HG02610 (cell line): ENCODE measurements around the gene LRRN3.

Experiments
- ATAC-seq: cut with Tn5 transposase; IDR thresholded peaks from one replicate; pipeline ENCODE4 v1.9.1; 2021; ENCODE audit warnings: mild to moderate bottlenecking, moderate library complexity; ENCODE audit not compliant: unreplicated experiment

LRRN3 gene

DNA sequence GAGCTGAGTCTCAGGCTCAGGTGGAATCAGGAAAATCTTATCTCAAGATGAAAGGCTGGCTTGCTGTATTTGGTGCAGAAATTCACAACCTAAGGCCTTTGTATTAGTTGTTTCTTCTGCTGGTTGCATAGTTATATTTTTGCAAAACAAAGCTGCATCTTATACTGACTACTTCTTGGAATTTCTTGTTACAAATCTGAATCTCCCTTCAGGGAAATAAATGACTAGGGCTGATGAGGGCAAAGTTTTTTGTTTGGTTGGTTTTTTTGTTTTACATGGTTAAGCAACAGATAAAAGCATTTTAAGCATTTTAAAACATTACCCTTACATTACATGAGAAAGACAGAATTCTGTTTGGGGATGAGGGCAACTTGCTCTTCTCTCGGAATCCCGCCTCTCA, 13.9 kb upstream of the LRRN3 start:
- no peak for ATAC-seq

DNA sequence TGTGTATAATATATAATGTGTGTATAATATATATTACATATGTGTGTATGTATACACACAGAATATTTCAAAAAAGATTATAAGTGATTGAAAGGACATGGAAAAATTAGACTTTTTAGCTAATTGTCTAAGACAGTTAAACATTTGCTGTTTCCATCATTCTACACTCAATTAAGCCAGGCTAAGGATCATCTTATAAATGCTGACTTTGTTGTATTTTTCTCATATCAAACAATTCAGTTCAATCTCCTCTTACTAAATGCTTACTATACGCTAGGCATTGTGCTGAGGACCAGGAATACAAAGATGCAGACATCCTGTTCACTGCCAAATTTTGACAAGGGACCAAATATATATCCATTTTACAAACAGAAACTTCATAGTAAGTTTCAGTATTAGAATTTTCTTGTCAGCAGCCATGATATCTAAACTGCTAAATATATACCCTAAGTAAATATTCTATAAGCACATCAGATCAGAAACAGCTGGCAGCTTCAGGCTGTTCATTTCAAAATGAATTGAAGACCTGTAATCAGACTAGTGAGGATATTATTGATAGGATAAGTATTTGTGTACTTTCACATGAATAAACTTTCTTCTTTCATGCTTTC, 10.3 kb upstream of the LRRN3 start:
- no peak for ATAC-seq

DNA sequence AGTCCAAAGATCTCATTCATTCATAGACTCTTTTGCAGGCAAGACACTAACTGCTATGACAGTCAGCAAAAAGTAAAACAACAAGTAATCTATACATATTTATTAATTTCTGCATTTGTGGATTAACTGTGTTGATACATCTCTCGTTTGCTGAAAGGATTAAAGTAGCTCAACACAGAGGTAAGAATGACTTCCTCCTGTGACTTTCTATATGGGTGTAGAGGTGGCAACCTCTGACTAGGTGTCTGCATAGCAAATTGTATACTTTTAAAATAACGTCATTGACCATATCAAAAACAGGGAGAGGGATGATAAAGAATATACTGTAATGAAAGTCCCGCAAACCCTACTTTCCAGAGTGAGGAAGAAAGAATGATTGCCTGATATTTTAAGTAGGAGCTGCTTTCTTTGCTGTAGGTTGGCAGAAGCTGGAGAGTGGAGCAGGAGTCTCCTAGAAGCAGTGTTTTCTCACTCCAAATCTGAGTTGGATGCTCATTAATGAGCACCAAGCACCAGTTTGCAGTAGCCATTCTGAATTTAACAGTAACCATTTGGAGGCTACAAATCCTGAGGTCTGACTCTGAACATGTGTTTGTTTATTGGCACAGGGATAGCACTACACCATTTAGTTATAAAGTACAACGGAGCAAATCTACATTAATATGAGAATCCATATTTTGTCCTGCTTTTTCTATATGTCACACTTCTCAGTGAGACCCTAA, 9.2 kb upstream of the LRRN3 start:
- ATAC-seq = no peak

DNA sequence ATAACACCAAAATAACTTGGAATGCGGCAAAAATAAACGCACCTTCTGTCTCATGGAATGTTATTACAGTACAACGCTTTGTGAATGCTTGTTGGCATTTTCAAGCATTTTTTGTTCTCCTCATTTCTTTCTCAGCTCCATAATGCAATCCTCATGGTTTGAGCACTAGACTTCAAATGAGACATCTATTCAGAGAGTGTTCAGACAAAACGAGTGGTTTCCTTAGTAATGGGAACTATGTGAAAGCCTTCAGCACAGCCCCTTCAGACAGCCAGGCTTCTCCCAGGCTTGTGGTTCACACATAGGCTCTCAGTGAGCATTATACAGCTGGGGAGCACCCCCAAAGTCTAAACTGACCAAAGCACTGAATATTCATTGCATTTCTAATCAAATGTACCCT, 8.6 kb upstream of the LRRN3 start:
- no peak for ATAC-seq

DNA sequence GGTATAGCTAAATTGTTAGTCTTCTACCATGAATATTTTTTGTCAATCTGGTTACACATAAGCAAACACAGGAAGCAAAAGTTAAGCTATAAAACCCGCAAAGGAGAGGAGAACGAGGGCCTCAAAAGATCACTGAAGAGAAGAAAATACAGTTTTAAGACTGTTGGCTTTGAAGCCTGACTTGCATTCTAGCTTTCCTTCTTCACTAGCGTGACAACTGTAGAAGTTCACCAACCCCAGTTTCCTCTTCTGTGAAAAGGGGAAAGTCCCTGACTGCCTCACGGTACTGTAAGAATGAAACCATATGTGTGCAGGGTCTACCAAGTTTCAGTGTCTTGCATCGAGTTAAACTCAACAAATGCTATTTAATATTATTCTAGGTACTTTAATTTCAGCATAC, 7.5 kb upstream of the LRRN3 start:
- peak; percentile 98 for ATAC-seq

DNA sequence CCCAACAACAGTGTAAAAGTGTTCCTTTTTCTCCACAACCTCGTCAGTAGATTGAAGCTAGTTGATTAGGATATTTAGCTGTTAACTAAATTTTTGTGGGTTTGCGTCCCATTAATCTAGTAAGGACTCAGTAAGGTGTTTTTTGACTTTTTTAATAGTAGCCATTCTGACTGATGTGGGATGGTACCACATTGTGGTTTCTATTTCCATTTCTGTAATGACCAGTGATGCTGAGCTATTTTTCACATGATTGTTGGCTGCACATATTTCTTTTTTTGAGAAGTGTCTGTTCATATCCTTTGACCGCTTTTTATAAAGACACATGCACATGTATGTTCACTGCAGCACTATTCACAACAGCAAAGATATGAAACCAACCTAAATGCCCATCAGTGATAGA, 5.6 kb upstream of the LRRN3 start:
- ATAC-seq = peak; percentile 8

DNA sequence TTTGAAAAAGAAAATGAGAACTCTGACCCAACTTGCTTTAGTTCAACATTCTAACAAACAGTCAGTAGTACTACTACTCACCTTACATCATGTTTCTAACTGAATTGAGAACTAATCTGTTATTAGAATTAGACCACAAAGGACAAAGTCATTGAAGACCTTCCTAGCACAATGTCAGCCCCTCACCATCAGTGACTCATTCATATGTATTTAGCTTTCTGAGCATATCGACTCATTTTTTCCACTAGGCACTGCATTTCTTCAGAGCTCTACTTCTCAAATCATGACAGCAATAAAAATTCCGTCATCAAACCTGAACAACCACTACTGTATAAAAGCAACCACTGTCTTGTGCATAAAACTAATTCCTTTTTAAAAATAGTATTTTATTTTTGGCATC, 4.4 kb upstream of the LRRN3 start:
- ATAC-seq = no peak

DNA sequence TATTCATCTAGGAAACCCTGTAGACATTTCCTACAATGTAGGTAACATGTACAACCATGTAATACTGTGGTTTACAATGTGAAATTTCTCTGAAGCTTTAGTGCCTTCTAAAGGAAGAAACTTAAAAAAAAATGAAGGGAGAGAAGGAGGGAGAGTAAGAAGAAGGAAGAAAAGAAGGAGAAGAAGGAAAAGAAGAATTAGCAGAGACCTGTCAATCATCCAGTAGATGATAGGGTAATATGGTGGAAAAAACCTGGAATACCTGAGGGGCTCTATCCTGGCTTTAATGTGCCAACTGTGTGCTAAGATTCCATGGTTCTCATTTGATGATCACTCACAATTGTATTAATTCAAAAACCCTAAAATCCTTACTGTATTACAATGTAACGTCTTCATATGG, 2.6 kb upstream of the LRRN3 start:
- ATAC-seq = no peak

DNA sequence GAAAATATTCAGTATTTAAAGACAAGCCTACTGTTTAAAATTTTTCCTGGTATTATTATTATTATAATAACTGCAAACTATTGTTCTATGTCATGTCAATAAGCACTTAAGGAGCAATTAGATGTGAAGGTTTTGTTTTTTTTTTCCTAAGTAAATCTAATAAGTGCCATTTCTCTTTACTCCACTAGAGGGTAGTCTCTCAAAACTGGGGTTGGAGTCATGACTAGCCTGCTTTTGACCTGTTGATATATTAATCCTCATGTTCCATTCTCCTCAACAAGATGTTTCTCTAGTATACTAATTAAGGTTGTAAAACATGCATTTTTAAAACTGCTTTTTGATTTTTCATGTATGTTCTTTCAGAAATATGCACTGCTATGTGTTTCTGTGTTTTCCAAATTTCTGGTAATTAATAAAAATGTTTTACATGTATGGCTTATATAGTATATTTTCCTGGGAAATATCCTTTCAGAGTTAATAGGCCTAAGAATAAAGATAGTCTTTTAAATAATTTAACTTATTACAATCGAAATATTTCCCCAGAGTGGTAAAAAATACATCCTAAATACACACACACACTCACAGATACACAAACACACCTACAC, 1.0 kb upstream of the LRRN3 start:
- ATAC-seq = peak; percentile 25

DNA sequence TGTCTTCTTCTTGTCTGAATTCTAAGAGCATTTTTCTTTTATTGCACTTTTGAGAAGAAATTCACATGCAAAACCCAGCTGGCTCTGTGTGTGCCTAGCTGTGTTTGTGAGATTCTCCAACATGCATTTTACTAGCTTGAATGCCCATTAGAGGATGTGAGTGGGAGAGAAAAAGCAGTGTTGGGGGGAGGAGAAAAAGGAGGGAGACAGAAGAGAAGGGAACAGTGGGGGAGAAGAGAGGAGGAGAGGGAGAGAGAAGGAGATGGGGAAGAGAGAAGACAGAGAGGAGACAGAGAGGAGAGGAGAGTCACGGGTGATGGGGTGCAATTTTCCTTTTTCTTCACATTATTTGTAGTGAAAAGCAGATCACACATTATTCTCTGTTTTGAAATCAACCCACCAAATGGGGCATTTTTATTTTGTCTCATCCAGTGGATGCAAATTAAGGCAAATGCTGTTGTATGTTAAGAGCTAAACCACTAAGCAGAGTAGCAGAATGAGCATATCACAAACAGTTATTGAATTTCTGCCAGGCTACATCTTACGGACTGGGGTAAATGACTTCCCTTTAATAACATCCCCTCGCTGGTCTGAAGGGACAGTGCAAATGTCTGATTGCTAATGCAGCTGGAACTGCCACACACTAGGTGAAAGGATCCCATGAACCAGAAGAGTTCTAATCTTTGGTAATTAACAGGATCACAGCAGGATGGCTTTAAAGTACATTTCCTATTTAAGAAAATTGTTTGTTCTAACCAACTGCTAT, 849 bp downstream of the LRRN3 start:
- peak; percentile 53 for ATAC-seq

DNA sequence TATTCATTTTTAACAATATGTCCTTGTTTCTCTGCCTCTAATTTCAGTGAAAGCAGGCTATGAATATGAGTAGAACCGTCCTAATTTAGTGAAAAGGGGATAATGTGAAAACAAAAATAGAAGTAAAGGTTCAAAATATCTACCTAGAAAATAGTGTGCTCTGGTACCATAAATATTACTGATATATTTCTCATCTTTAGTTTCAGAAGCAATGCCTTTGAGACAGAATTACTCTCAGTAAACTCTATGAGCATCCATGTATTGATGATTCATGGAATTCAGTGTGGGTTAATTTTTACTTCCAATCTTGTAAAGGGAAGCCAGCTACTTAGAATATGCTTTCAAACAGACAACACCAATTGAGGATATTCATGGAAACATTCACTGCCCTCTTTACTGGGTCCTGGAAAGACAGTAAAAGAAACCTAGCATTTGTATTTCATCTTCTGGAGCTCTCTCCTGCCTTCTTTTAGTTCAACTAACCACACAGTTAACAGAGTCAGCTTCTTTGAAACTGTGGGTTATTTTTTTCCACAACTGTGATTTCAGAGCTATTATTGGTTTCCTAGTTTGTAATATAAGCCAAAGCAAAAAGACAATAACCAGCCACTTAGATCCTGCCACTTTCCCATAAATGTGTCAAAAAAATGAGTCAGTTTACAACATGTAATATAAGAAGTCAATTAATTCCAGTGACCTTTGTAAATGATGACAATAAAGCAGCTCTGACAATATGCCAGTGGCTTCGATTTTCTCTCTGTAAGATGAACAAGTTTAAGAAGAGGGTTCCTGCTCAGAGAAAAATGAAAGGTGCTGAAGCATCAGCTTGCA, 1.7 kb downstream of the LRRN3 start:
- ATAC-seq = peak; percentile 54

DNA sequence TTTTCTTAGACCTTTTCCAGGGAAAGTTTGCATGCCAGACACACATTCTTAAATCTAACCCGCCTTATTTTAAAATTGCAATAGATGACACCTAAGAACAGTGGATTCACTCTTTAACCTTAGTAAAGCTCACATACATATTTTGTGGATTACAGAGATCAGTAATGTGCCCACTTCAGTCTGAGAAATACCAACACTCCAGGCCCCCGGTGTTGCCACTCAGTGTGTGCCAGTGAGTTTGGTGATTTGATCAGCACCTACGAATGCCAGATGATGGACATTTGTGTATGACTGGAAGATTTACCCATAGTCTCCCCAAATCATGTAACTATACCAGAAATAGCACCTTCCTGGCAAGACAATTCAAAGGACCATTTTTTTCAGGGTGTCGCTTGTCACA, 2.6 kb downstream of the LRRN3 start:
- ATAC-seq = no peak

DNA sequence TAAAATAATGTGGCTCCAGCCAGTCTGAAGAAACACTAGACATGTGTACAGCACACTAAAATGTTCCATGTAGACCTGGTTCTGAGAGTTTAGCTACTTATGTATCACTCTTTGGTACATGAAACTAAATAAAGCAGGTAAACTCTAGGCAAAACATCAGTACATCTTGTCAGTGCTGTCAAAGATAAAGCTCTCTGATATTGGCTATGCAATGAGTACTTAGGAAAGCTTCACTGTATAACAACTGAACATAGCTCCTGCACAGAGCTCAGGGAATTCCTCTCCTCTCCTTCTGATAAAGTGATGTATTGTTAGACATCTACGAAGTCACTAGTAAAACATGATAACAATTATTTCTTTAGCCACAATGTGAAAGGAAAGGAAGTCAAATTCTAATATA, 3.5 kb downstream of the LRRN3 start:
- ATAC-seq = no peak

DNA sequence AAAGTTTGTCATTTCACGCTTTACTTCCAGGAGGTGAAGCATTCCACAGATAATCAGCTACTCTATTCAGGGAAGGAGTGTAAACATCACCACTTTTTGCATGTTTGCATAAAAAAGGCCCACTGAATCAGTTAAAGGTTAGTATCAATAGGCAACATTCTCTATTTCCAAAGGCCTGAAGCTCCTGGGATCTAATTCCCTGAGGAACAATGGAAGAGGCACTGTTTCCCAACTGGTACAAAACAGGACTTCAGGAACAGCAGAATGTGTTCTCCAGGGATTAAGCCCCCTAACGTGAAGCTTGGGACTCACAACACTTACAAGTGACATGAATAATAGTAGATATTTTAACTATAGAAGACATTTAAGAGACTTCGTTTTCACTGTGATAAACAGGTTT, 6.1 kb downstream of the LRRN3 start:
- no peak for ATAC-seq

DNA sequence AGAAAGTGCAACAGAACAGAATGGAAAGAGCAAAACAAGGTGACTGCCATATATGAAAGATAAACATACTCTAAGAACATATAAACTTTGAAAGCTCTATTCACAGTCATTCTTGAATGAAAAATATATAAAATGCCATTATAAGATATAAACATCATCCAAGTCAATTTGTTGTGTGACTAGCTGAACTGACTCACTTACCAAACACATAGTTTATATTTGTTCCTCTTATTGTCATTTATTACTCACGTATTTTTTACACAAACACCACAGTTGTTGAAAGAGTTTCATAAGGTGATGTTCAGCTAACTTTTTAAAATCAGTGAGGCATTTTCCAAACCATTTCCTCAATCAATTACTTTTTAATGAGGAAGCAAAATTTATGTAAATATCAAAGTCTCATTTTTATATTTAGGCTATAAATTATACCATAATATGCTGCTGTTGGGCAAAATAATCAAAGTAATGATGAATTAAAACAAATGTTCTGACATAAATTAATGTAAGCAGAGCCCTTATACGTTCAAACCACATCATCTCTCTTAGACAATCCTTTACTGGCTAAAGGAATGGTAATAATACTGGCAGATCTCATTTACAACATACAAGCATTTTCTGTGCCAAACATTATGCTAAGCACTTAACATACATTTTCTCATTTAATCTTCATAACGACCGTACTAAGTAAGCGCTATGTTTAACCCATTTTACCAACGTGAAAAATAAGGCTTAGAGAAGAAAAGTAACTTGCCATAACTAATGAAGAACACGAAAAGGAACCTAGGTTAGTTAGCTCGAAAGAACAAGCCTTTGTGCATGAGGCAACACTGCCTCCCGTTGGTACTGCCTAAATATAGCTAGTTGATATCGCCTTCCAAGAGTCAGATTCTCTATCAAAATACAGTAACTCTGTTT, 7.3 kb downstream of the LRRN3 start:
- ATAC-seq = peak; percentile 75

DNA sequence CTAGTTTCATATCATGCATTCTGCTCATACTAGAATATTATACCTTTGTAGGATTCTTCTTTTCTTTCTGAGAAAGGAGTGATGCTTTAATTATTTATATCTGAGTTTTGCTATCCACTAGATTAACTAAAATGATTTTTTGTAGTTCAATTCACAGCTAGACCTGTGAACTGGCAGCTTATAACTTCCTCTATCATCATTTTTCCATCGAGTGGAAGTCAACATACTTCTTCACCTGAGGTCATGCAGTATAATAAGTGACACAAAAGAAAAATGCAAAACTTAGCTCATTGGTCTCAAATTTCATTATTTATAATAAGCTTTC, 8.0 kb downstream of the LRRN3 start:
- no peak for ATAC-seq

DNA sequence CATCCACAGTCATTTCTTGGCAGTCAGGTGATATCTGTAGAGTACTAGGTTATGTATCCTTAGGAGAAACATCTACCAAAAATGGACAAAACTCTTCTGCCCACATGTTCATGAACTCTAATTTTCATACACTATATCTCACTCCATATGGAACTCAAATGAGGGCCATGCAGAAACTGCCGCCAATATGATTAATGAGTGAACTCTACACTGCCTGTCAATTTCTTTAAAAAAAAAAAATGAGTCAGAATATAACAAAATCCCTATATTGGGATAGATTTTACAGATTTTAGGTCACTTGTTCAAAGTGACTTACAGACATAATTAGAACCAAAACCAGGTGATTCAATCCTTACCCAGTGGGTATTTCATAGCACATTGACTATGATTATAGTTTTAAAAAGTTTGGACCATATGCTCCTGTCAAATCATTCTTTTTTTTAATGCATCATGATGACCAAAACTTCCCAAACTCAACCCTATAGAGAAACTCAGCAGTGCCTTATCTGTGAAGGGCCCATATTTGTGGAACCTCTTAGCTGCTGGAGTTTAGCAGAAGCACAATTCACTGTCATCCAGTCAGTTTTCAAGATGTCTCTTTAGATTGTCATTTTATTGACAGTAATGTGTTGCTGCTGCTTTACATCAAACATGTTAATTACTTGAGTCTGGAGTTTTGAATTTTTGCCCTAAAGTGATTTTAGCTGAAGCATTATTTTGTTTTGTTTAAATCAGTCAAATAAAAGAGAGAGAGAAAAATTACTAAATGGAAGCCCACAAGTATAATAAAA, 11.1 kb downstream of the LRRN3 start:
- no peak for ATAC-seq

DNA sequence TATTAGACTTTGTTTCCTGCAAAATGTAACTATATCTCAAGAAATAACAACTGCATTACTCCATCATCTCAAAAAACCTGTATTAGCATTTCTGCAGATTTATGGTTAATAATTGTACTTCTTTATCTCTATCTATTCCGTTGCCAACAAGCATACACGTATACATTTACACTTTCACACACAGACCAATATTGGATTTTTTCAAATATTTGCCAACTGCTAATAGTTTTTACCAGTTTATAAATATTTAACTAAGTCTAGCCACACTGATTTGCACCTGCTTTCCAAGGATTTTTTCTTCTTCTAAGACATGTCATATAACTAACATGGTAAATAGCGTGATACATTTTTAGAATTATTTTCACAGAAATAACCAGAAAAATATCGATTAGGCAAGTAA, 12.2 kb downstream of the LRRN3 start:
- no peak for ATAC-seq

DNA sequence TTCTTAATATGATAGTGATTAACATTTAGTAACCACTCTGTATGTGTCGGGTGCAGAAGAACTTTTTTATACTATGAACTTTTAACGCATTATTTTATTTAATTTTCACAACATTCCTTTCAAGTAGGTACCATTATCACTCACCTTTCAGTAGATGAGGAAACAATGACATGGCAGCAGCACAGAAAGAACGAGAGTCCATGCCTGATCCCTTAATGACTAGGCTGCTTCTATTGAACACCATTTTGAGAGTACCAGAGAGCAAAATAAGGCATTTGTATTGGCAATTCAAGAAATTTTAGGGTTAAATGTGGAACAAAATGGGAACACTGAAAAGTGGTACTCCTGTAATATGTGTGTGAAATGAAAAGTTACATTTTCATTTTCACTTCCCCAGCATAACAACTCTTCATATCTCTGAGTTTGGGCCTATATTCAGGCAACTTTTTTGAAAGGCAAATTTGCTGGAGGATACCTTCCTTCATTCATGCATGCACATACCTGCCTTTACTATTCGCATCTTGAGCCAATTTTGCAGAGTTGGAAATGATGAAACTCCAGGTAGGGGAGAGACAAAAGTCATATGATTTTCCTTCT, 12.8 kb downstream of the LRRN3 start:
- peak; percentile 65 for ATAC-seq
